Activated B cell treated with CpG ODN at 0.5 μM for 24 hours (primary cell): ENCODE data around the gene ATP11A. TPM values are rescaled to one million over a fixed set of nuclear protein-coding genes. Genes with fewer than 3 reads are reported as not detected.

ENCODE experiments used
- ATAC-seq: fragments of 200-7000 bp; cut with Tn5 transposase; one replicate; pipeline ENCODE4 v1.10.0; 2021; ENCODE audit warnings: low read depth, mild to moderate bottlenecking, moderate library complexity
- CTCF ChIA-PET: fragments of 350-600 bp; sonication (Branson Sonifier 250); formaldehyde crosslinking; loops from one replicate; lab custom pipeline; 2021; ENCODE audit warnings: antibody characterized with exemption; lab: Charles Lee
- POLR2A ChIA-PET: fragments of 350-600 bp; sonication (Branson Sonifier 250); formaldehyde crosslinking; loops from one replicate; lab custom pipeline; 2021; ENCODE audit warnings: antibody characterized with exemption; lab: Charles Lee
- DNase-seq: peaks from one replicate; pipeline ENCODE4 v3.0.0; 2022
- H3K27ac Mint-ChIP-seq: one replicate; pipeline ENCODE4 v1.8.0; 2020; ENCODE audit warnings: mixed read lengths
- H3K27me3 Mint-ChIP-seq: one replicate; pipeline ENCODE4 v1.8.0; 2021; ENCODE audit warnings: mixed read lengths
- H3K36me3 Mint-ChIP-seq: one replicate; pipeline ENCODE4 v1.8.0; 2021; ENCODE audit warnings: low read depth, mixed read lengths
- H3K4me1 Mint-ChIP-seq: one replicate; pipeline ENCODE4 v1.8.0; 2021; ENCODE audit warnings: mixed read lengths
- H3K4me3 Mint-ChIP-seq: one replicate; pipeline ENCODE4 v1.8.0; 2020; ENCODE audit warnings: mild to moderate bottlenecking, mixed read lengths
- H3K9me3 Mint-ChIP-seq: one replicate; pipeline ENCODE4 v1.8.0; 2020; ENCODE audit warnings: mixed read lengths
- intact Hi-C: fragments of 100-400 bp; cut with micrococcal nuclease; formaldehyde crosslinking; loops from one replicate; pipeline ENCODE4 v1.15.1; 2024
- total RNA-seq: library from RNA; stranded (reverse); gene quantifications from 2 replicates; pipeline ENCODE4 v1.2.3, GENCODE V29; 2022
- TF ChIP-seq, protein P1 (sequence below): fragments of 200-600 bp; IDR thresholded peaks from one replicate; pipeline ENCODE4 v1.8.0; 2022; ENCODE audit warnings: antibody characterized with exemption, mild to moderate bottlenecking

Gene ATP11A
- total RNA-seq, 1 donor from 2014 or later = 49.6 TPM

DNA sequence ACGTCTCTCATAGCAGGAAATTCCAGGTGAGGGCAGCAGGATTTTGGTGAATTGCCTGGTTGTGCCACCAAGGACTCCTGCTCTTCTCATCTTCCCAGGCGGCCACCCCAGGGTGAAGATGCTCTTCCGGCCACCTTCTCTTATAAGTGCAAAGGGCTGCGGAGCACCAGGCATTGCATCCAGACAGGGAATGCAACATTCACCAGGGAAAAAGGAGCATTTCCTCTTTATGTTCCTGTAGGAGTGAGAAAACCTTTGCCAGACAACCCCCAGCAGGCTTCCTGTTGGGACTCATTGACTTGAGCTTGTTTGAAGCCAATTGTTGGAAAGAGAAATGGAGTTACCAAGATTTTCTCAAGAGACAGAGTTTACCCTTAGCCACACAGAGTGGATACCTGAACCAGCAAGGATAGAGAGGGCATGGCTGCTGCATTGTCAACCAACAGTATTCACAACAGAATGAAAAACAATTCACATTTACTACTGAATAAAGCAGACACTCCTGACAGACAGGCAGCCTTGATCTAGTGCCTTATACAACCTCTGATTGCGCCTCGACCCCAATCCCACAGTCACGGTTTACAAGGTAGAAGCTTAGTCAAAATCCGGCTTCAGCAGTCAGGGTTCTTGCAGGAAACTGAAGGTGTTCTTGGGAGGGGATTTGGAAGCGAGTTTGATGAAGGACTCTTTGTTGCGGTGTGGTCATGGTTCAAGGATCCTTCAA is 1.8 kb upstream of the ATP11A start:
- ATAC-seq = no peak
- Mint-ChIP-seq H3K27me3 (peaks cover 1% of the 10 kb centered on the region), H3K4me1 (peaks cover 32% of the 10 kb centered on the region), H3K4me3 (peak overlapping the region; percentile 87), H3K27ac (peak overlapping the region; percentile 84), H3K9me3 (no peaks in the 10 kb centered on the region), H3K36me3 (no peaks in the 10 kb centered on the region)
- intact Hi-C loops = loop anchor here (2.0 to 10.0 kb wide), 2 partner anchors 47 to 117 kb away; no protein-coding TSS in a partner anchor
- ChIA-PET CTCF (no interaction called here), POLR2A (interaction anchor here (1.3 kb wide), 1 partner anchor 100 kb away, joined by 4 read pairs; the partner anchor contains the start of gene TUBGCP3)
- TF ChIP-seq, protein P1, sequence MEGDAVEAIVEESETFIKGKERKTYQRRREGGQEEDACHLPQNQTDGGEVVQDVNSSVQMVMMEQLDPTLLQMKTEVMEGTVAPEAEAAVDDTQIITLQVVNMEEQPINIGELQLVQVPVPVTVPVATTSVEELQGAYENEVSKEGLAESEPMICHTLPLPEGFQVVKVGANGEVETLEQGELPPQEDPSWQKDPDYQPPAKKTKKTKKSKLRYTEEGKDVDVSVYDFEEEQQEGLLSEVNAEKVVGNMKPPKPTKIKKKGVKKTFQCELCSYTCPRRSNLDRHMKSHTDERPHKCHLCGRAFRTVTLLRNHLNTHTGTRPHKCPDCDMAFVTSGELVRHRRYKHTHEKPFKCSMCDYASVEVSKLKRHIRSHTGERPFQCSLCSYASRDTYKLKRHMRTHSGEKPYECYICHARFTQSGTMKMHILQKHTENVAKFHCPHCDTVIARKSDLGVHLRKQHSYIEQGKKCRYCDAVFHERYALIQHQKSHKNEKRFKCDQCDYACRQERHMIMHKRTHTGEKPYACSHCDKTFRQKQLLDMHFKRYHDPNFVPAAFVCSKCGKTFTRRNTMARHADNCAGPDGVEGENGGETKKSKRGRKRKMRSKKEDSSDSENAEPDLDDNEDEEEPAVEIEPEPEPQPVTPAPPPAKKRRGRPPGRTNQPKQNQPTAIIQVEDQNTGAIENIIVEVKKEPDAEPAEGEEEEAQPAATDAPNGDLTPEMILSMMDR = no peak
- no peak for DNase-seq

DNA sequence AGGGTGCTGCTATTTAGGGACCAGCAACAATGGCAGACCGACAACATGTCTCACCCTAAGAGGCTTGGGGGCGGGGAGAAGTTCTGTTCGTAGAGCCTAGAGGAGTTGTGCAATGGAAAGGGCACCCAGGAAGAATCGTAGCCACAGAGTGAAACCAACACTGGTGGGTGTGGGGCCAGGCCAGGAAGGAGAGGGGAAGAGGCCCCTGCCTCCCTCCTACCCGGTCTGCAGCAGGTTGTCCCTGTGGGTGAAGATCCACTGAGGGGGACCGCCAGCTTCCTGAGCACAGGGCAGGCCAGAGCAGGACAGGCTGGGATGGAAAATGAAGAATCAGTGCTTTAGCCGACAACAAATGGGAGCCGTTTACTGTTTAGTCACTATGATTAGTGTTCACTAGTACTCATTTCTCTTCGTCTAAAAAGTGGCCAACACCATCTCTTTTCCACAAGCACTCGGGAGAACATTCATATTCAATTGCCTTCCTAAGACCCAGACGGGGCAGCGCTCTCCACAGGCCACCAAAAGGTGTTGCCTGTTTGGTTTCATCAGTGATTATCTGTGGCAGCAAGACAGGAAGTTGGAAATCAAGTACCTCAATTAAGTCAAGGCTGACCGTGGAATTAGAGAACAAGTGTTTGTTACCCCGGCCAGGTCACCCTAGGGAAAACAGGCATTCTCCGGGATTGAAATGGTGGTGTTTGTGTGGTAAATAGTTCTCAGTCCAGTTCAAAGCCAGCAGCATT is 1.1 kb upstream of the ATP11A start:
- POLR2A ChIA-PET = interaction anchor here (1.0 to 1.3 kb wide), 2 partner anchors 101 to 185 kb away, joined by 4 to 8 read pairs; partner anchors contain the start of gene TUBGCP3
- ATAC-seq = no peak
- DNase-seq = no peak
- intact Hi-C loops = loop anchor here (2.0 to 10.0 kb wide), 2 partner anchors 48 to 116 kb away; no protein-coding TSS in a partner anchor
- H3K4me3 Mint-ChIP-seq = peak overlapping the region; percentile 87
- H3K9me3 Mint-ChIP-seq = no peaks in the 10 kb centered on the region
- TF ChIP-seq, protein P1 = no peak
- CTCF ChIA-PET = no interaction called here
- peaks cover 1% of the 10 kb centered on the region for H3K27me3 Mint-ChIP-seq
- peaks cover 36% of the 10 kb centered on the region for H3K4me1 Mint-ChIP-seq
- no peaks in the 10 kb centered on the region for H3K36me3 Mint-ChIP-seq
- peak overlapping the region; percentile 84 for H3K27ac Mint-ChIP-seq

DNA sequence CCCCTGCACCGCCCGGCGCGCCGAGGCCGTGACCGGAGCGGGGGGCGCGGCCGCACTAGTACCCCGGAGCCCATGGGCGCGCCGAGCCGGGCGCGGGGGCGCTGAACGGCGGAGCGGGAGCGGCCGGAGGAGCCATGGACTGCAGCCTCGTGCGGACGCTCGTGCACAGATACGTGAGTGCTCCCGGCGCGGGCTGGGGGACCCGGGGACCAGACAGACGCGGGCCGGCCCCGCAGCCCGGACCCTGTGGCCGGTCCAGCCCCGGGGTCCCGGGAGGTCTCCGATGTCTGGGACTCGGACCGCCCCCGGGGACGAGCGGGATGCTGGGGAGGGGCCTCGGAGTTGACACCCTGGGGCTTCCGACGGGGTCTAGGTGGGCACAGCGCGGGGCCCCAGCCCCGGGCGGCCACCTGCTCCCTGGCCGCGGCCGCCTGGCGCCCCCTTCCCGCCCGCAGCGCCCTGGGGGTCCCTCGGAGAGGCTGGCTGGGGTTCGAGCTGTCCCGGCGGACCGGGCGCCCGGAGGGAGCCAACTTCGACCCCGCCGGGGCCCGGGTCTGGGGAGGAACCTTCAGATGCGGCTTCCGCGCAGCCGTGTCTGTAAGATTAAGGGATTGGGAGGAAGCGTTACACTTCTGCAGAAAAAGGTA is 568 bp downstream of the ATP11A start:
- ATAC-seq = peak; percentile 16
- no peaks in the 10 kb centered on the region for H3K9me3 Mint-ChIP-seq
- no peaks in the 10 kb centered on the region for H3K36me3 Mint-ChIP-seq
- POLR2A ChIA-PET = interaction anchor here (0.7 kb wide), 1 partner anchor 9 kb away, joined by 3 read pairs; no protein-coding TSS in a partner anchor
- H3K4me3 Mint-ChIP-seq = peak overlapping the region; percentile 84
- DNase-seq = peak; percentile 33
- CTCF ChIA-PET = no interaction called here
- H3K27me3 Mint-ChIP-seq = peaks cover 1% of the 10 kb centered on the region
- TF ChIP-seq, protein P1 = no peak
- intact Hi-C loops = loop anchor here (1.0 to 5.0 kb wide), 3 partner anchors 77 to 182 kb away; partner anchors contain the start of gene TUBGCP3
- H3K4me1 Mint-ChIP-seq = peaks cover 42% of the 10 kb centered on the region
- no peak overlapping the region for H3K27ac Mint-ChIP-seq

DNA sequence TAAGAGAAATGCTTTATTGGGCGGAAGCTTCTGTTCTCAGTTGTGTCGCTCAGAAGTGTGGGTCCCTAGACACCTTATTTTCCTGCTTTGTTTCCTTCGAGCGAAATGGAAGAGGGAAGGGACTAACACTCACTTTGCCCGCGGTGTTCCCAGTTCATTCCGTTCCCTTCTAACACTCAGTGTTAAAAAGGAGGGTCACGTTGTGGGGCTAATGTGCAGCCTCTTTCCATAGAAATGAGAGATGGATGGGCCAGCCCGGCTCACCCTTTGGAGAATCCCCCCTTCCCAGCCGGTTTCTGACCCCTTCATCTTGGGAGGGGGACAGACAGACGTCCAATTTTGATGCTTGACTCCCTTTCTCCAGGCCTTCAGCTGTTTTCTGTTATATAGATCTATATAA is 2.3 kb downstream of the ATP11A start:
- Mint-ChIP-seq H3K27ac (no peak overlapping the region), H3K4me1 (peaks cover 42% of the 10 kb centered on the region), H3K36me3 (peaks cover 2% of the 10 kb centered on the region), H3K27me3 (peaks cover 1% of the 10 kb centered on the region), H3K4me3 (peak overlapping the region; percentile 84), H3K9me3 (no peaks in the 10 kb centered on the region)
- ATAC-seq (no peak), DNase-seq (no peak)
- POLR2A ChIA-PET = no interaction called here
- TF ChIP-seq, protein P1 = no peak
- intact Hi-C loops = loop anchor here (5.0 kb wide), 1 partner anchor 75 kb away; no protein-coding TSS in a partner anchor
- CTCF ChIA-PET = no interaction called here
